GM21723 (cell line): ENCODE results near the gene RIN1.

Experiments
- ATAC-seq: cut with Tn5 transposase; IDR thresholded peaks from one replicate; pipeline ENCODE4 v1.9.1; 2021; ENCODE audit warnings: mild to moderate bottlenecking, moderate library complexity; ENCODE audit not compliant: unreplicated experiment

The RIN1 gene

DNA sequence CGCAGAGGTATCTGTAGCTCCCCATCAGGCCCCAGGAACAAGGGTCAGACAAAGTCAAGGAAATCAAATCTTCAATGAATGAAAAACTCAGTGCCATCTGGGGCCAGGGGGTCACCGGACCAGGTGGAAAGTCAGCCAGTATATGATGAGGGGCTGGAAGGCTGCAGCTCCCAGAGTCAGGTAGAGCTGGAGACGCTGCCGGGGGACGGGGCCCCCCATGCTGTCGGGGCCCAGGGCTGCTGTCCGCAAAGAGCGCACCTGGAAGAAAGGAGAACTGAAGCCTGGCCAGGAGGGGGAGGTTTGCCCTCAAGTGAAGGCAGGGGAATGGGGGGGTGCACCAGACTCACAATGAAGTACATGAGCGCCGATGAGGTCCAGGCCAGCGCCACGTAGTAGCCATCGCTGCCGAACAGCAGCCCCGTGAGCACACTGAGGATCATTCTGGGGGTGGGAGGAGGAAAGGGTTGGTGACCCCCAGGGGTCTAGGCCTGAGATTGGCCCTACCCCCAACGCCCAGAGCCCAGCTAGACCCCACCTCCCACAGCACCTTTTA, 51.6 kb downstream of the RIN1 start:
- no peak for ATAC-seq

DNA sequence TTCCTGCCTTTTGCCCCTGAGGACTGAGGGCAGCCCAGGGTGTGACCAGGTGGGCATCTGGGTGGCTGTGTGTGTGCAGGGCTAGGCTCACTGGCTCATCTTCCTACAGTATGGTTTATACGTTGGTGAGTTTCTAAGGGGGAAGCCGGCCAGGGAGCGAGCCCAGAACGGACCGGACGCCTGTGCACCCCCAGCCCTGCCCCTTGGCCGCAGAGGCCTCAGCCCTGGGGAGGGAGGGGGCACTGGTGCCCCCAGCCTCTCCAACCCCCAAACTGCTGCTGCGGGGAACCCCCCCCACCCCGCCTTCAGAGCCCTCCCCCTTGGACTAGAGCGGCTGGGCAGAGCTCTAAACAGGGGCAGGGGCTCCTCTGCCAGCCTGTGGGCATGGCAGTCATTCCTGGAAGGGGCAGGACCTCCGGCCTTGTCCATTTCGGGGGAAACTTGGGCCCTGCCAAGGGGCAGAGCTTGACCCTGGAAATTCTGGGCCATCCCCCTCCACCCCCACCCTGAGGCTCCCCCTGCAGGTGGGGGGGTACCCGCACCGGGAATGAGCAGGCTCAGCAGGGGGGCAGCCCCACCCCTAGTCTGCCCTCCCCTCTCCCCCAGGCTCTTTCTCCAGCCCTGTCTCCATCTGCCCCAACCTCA, 52.7 kb downstream of the RIN1 start:
- no peak for ATAC-seq

DNA sequence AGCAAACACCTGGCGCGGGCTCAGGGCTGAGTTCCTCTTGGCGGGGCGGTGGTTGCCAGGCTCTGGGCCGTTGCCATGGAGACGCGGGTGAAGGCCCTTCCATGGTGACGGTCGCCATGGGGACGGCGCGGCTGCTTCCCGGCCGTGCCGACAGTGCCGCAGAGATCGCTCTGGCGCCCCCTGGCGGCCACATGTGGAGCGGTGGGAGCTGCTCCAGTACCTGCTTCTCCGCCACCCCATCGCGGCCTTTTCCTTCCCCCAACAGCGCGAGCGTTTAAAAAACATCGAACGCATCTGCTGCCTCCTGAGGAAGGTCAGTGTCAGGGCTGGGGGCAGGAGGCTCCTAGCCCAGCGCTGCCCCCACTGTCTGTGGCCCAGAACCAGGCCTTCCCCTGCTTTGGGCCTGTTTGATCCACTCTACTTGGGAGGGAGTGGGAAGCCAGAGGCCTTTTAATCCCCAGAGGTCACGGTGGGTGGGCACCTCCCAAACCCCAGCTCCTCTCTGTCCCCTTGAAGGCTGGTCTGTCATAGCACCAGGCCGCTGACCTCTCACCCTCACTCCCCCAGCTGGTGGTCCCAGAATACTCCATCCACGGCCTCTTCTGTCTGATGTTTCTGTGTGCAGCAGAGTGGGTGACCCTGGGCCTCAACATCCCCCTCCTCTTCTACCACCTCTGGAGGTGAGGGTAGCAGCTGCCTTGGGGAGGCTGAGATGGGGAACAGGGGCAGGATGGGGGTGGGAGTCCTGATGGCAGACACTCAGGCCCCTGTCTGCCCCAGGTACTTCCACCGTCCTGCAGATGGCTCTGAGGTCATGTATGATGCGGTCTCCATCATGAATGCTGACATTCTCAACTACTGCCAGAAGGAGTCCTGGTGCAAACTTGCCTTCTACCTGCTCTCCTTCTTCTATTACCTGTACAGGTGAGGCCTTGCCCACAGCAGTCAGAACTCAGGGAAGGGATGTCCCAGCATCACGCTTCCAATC, 53.5 kb downstream of the RIN1 start:
- ATAC-seq: peak; percentile 72
